HG02763 (cell line): ENCODE results near the gene TCEA3.

Experiments
- ATAC-seq: cut with Tn5 transposase; IDR thresholded peaks from one replicate; pipeline ENCODE4 v1.9.1; 2021; ENCODE audit warnings: mild to moderate bottlenecking, moderate library complexity; ENCODE audit not compliant: unreplicated experiment

Gene TCEA3

DNA sequence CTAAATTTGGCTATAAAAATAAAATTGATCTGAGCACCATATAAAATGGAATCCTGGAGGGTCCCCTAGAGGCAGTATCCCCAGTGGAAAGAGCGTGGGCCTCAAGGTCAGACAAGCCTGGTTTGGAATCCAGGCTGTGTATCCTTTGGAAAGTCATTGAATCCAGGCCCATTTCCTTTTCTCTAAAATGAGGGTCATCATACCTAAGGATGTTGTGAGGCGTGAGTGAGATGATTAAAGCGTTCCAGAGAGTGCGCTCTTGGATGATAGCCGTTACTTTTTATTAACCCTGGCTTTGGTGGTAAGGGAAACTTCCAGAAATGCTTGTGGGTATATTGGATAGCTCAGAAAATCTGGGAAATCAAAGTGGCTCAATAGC, 54.2 kb downstream of the TCEA3 start:
- ATAC-seq = no peak

- ATAC-seq = no peak
Measured at GRCh38 chr1:23369335-23370013, 55.1 kb downstream of the TCEA3 start, which contains the start of gene ZNF436. TSS of gene ZNF436 (minus strand) at chr1:23369836. CDS start at chr1:23368005, 1,831 bp downstream.

- peak; percentile 59 for ATAC-seq
Measured at GRCh38 chr1:23368562-23369334, 55.8 kb downstream of the TCEA3 start.

DNA sequence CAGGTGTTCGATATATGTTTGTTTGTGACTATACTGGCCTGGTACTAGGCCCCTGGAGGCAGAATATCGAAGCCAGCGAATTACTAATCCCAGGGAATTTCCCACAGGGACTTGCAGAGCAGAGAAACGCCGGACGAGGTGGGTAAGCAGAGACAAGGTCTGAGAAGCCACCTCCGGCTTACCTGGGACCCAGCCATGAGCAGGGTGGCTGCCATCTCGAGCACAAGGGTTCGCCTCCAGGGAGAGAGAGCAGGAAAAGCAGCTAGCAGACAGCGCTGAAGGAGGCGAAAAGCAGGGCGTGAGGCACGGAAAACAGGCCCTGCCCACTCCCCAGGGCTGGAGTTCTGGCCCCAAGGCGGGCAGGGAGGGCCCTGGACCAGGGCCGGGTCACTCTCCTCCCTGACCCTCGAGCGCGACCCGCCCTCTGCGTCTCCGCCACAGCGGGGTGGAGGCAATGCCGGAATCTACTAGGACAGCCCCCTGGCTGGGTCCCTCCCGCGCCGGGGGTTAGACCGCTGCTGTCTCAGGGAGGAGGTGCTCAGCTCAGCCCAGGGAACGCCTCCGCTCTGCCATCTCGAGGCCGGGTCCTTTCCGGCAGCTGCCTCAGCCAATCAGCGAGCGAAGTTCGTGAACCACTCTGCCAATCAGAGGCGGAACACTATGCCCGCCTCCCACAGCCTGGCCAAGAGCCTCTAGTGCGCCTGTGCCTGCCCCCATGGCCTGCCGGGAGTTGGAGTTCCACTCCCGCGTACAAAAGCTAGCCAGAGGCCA, 56.6 kb downstream of the TCEA3 start:
- ATAC-seq = peak; percentile 91

- no peak for ATAC-seq
Measured at GRCh38 chr1:23367451-23367790, 57.1 kb downstream of the TCEA3 start.

GRCh38 chr1:23366598-23366997, 58.0 kb downstream of the TCEA3 start:
- no peak for ATAC-seq

- no peak for ATAC-seq
Measured at GRCh38 chr1:23366146-23366545, 58.4 kb downstream of the TCEA3 start.

DNA sequence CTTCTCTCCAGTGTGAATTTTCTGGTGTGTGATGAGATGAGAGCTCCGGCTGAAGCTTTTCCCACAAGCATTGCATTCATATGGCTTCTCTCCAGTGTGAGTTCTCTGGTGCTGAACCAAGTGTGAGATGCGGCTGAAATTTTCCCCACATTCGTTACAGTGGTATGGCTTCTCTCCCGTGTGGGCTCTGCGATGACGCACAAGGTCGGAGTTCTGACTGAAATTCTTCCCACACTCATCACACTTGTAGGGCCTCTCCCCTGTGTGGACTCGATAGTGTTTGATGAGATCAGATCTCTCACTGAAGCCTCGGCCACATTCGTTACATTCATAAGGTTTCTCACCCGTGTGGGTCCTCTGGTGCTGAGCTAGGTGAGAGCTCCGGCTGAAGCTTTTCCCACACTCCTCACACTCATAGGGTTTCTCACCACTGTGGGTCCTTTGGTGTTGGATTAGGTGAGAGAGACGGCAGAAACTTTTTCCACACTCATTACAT, 62.3 kb downstream of the TCEA3 start:
- ATAC-seq = no peak

DNA sequence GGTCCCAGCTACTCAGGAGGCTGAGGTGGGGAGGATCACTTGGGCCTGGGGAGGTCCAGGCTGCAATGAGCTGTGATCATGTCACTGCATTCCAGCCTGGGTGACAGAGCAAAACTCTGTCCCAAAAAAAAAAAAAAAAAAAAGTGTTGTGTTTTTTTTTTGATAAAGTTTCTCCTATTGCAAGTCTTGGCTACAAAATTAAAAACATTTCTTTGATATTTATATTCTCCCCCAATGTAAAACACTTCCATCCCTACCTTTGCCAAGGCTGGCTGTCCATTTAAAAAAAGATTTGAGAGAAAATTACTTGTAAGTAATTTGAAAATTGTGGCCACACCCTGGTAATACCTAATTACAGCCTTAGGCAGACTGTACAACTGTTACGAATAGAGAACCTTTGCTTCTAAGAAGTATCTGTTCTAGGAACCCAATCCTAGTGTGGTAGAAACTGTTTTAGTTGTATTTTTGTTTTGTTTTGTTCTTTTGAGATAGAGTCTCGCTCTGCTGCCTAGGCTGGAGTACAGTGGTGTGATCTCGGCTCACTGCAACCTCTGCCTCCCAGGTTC, 66.2 kb downstream of the TCEA3 start:
- no peak for ATAC-seq

DNA sequence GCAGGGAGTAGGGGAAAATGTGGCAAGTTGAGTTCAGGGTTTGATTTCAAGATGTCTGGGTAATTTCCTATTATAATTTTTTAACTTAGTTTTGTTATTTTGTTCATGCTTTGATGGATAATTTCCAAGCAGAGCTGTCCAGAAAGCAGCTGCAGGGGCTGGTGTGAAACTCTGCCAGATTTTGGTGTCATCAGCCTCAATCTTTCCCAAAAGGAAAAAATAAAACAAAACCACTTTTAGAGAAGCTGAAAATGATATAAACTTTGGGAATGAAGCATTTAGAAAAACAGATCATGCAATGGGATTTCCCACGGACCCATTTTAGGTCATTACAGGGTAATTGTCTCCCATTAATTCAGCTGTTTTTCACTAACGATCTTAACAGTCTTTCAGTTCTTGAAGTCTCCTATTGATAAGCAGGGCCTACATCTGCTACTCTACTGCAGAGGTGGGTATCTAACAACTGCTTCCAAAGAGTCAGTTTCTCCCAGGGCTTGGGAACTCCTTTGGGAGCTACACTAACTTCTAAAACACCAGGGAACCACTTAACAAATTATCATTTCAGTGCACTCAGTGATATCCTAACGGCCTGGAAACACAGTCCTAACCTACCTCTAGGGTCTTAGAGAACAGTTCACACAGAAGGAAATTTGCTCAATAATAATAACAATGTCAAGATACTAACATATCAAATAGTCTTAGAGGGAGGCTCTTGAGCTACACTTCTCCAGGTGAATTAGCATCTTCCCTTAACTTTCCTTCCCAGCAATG, 67.2 kb downstream of the TCEA3 start:
- ATAC-seq = no peak

- no peak for ATAC-seq
Measured at GRCh38 chr1:23356471-23357137, 67.9 kb downstream of the TCEA3 start.

- no peak for ATAC-seq
Measured at GRCh38 chr1:23354245-23354644, 70.3 kb downstream of the TCEA3 start.

- no peak for ATAC-seq
Measured at GRCh38 chr1:23352096-23352695, 72.4 kb downstream of the TCEA3 start.

GRCh38 chr1:23345920-23346319, 78.6 kb downstream of the TCEA3 start:
- ATAC-seq = no peak

DNA sequence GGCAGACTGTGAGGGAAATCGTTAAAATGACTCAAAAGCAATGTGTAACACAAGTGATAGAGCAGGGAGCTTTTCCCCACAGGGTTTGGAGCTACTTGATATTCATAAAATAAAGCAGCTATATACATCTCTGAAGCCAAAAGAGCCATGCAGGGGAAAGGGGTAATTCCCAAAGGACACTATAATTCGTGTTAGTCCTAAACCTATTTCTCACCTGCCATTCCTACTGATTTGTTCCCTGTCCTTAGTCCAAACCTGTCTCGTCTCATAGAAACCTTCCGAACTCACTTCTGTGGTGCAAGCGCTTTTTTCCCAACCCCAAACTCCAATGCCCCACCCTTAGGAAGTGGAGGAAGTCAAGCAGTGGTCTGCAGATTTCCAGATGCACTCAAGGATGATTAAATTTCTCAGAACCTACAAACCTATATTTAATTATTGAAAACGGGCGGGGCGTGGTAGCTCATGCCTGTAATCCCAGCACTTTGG, 79.5 kb downstream of the TCEA3 start:
- no peak for ATAC-seq

- peak; percentile 94 for ATAC-seq
Measured at GRCh38 chr1:23344111-23344986, 80.2 kb downstream of the TCEA3 start, which contains the start of gene HNRNPR. TSS of gene HNRNPR (minus strand) at chr1:23344284. CDS start at chr1:23341008, 3,276 bp downstream.

DNA sequence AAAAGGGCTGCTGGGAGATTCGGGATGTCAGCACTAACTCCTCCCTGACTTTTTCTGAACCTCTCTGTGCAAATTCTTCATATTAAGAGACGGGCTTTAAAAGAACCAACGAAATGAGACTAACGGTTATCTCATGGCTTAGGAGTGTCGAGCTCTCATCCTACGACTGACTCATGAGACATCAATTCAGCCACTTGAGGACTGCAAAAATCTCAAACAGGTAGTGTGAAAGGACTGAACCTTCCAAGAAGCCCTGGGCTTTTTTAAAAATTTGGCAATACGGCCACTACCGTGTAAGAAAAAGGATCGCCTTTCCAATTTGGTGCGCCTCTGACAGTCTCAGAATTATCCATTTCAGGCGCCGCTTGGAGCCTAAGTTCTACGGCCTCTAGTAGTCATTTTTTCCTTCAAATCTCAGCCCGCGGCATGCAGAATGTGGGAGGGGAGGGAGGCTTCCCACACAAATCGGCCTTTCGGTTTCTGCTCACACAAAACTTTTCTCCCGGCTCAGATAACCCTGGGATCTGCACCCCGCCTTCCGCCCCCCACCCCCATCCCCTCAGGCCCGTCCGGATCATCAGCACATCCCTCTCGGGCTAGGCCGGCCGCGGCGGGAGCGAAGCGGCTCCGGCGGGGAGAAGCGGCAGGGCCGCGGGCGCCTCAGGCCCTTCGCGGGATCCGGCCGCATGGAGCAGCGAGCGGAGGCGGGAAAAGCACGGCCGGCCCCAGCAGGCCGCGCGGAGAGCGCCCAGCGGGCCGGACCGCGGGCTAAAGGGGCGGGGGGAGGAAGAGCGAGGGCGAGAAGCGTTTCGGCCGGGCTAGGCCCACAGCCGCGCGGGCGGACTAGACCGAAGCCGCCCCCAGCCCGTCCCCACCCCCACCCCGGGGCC, 81.1 kb downstream of the TCEA3 start:
- peak; percentile 19 for ATAC-seq
